Kidney tubule cell (primary cell): Measurements from ENCODE around the gene AP2S1.
A peak's percentile ranks its signal among the peaks of the same experiment; 100 is the strongest.
"Not testable (repeated sequence)": the region's sequence is repeated elsewhere in the genome, so short reads cannot be mapped to it uniquely, and the experiment has no call there.

Experiments used
- DNase-seq: peaks from one replicate; pipeline ENCODE4 v3.0.0-alpha.2; 2018; ENCODE audit warnings: low spot score

AP2S1 gene

GRCh38 chr19:46850228-46851203, at the start of gene AP2S1:
Gene AP2S1 (minus strand): TSS chr19:46850846. CDS start chr19:46850766, 80 bp downstream.
- peak; percentile 98 for DNase-seq

GRCh38 chr19:46900341-46900740, 49.7 kb upstream of the AP2S1 start:
- no peak for DNase-seq

GRCh38 chr19:46898731-46899130, 48.1 kb upstream of the AP2S1 start:
- DNase-seq: peak; percentile 31

- DNase-seq: no peak
Observed at GRCh38 chr19:46896076-46896794, 45.6 kb upstream of the AP2S1 start.

DNA sequence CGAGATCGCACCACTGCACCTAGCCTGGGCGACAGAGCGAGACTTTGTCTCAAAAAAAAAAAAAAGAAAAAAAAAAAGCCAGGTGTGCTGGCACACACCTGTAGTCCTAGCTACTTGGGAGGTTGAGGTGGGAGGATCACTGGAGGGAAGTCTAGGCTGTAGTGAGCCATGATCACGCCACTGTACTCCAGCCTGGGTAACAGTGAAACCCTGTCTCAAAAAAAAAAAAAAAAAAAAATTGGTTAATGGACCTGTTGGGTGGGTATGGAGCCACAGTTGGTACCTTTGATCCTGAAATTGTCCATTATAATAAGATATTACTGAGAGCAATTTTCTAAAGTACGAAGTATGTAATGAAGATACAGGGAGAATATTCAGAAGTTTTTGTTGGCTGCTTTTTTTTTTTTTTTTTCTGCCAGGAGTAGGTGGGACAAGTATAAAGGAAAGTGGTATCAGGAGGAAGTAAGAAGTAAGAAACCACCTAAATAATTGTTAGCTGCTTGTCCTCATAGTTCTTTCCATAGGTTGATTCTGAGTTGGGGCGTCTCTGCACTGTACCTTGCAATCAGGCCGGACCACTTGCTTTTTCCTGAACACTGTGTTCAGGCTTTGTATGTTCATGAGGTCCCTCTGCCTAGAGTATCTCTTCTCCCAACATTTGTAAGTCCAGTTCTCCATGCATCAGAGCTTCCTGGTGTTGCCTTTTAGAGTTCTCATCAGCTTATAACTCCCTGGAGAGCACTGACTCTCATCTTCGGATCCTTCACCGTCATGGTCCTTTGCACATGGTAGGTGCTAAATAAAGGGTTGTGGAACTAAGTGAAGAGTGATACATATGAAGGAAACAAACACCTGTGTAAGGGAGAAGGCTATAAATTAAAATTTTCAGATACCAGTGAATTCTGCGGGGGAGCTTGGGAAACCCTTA, 41.9 kb upstream of the AP2S1 start:
- DNase-seq: no peak

DNA sequence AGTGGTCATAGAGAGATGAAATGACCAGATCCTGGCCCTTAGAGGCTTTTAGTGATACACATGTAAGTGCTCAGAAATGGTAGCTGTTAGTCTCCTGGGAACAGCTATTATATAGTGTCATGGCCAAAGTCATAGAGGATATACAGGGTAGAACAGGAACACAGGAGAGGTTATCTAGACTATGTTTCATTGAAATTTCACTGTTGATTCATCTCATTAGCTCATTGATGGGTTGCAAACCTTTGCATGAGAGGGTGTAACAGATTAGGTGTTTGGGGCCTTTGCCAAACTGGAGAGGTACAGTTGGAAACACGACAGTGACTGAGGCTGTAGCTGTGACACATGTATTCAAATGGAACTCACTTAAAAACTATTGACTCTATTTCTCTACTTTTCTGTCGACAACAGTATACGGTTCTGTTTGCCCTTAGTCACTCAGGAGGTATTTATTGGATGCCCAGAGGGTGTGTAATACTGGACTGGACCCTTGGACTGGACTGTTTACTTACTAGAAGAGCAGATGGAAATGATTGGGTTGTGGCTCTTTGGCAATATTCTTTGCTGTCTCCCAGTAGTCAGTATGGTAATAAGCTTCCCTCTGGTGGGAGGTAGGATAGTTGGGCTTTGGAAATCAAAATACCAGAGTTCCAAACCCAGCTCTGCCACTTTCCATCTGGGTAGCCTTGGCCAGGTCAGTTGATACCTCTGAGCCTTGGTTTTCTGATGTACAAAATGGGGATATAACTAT, 40.0 kb upstream of the AP2S1 start:
- DNase-seq: peak; percentile 72

GRCh38 chr19:46887240-46887782, 36.7 kb upstream of the AP2S1 start:
- DNase-seq: no peak

DNA sequence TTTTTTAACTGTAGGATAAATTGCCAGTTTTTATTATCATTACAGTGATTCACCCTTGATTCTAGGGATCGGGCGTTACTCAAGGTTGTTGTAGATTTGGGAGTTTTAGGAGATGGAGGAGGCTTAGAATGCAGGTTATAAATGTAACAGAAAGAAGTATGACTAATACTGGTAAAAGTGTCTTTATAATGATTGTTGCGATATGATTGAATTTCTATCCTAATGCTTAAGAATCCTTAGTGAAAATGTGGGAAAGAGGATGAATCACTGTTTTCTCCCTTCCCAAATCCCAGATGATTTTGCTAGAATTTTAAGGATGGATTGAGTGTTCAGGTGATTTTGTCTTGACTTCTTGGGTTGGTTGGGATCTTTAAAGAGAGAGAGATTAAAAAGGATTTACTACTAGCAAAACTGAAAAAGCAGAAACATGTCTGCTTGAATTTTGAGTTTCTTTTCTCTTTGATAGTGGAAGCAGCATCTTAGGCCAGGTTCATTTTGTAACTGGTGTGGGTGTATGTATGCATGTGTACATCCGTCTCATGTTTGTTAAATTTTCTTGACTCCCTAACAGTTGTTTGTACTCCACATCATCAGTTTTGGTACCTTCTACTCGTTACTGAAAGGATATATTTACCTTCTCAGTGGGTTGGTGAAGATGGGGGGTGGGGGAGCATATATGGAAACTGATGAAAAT, 36.0 kb upstream of the AP2S1 start:
- DNase-seq: no peak

DNA sequence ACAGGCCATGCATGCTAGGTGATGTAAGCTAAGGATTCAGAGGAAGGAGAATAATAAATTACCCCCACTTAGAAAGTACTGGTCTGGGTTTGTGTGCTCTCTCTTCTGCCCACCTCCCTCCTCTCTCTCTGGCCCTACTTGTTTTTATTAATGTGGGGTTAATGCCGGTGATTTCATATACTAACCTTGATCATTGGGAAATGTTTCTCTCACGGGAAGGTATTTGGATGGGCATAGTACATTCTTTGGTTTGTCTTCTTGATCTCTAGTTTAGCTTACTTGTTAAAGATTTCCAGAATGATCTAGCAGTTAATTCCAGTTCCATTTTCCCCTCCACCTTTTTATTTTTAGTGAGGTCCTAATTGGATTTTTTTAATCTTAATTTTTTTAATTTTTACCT, 34.8 kb upstream of the AP2S1 start:
- no peak for DNase-seq

DNA sequence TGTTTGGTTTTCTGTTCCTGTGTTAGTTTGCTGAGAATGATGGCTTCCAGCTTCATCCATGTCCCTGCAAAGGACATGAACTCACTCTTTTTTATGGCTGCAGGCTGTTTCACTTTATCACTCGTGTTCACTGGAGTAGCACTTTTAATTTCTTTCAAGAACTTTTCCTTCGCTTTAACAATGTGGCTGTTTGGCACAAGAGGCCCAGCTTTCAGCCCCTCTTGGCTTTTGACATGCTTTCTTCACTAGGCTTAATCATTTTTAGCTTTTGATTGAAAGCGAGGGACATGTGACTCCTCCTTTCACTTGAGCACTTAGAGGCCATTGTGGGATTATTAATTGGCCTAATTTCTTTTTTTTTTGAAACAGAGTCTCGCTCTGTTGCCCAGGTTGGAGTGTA, 32.1 kb upstream of the AP2S1 start:
- not testable (repeated sequence) for DNase-seq

GRCh38 chr19:46882034-46882433, 31.4 kb upstream of the AP2S1 start:
- DNase-seq: no peak

- no peak for DNase-seq
Observed at GRCh38 chr19:46881092-46881491, 30.4 kb upstream of the AP2S1 start.

DNA sequence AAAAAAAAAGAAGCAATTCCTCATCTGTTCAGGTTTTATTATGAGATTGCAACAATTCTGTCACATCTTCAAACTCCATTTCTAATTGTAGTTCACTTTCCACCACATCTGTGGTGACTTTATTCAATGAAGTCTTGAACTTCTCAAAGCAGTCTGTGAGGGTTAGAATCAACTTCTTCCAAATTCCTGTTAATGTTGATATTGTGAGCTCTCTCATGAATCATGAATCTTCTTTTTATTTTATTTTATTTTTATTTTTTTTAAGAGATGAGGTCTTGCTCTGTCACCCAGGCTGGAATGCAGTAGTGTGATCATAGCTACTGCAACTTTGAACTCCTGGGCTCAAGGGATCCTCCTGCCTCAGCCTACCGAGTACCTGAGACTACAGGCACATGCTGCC, 29.8 kb upstream of the AP2S1 start:
- no peak for DNase-seq

GRCh38 chr19:46878613-46879375, 28.1 kb upstream of the AP2S1 start:
- DNase-seq: peak; percentile 89

DNA sequence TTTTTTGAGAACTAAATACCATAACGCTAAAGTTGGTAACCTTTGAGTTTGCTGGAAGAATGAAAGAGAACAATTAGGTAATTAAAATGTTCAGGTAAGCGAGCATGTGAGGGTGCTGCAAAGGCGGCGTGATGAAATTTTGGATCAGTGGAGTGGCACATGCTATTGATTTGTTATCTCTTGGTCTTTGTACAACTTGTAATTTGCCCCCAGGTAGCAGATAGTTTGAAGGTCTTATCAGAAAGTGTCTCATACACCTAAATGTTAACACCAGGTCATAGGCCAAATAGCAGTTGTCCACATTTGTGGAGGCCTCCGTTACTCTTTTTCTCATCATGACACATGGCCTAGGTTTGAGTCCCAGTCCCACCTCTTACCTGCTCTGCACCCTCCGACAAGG, 25.0 kb upstream of the AP2S1 start:
- no peak for DNase-seq

- no peak for DNase-seq
Observed at GRCh38 chr19:46875234-46875633, 24.6 kb upstream of the AP2S1 start.

DNA sequence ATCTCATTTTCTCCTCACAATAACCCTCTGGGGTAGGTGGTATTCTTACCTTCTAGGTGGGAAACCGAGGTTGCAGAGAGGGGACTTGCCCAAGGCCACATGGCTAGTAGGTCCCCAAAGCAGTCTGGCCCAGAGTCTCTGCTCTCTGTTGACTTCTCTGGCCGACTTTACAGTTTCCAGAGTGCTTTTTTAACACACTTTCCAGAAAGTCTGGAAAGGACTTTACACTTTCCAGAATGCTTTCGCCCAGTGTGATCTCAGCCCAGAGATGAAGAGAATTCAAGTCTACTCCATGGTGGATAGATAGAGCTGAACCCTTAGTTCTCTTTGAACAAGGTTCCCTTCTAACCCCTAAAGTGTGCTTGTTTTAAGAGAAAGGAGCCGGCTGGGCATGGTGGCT, 22.3 kb upstream of the AP2S1 start:
- DNase-seq: no peak

GRCh38 chr19:46871173-46871572, 20.5 kb upstream of the AP2S1 start:
- not testable (repeated sequence) for DNase-seq

DNA sequence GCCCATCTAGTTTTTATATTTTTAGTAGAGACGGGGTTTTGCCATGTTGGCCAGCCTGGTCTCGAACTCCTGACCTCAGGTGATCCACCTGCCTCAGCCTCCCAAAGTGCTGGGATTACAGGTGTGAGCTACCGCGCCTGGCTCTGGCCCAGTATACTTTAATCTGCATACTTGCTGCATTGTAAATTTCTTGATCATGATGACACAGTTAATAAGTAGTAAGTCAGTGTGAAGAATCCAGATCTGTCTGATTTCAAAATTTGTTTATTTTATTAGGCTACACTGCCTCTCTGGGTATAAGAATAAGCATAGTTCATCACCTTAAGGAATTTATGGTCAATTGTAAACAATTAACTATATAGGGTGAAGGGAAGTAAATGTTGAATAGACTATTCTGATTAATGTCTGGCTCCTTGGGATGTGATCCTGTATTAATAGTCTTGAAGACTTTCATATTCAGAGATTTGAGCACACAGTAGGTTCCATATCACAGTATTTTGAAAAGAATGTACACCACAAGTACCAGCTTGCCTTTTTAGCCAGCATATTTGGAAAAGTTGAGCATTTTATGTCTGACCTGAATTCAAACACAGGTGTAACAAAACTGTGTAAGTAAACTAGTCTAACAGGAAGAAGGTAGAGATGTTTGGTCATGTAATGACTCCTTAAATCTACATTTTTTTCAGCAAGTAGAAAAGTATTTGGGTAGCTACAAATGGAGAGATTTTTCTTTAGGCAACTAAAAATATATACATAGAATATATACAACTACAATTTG, 17.6 kb upstream of the AP2S1 start:
- DNase-seq: no peak
